HCT116 (cell line): ENCODE measurements around the gene NALCN.

Experiments used
- EZH2 ChIP-seq: fragments of 200-600 bp; sonication (generic); IDR thresholded peaks from 2 replicates; pipeline ENCODE4 v1.6.1; 2017; ENCODE audit warnings: antibody characterized with exemption, mixed run types
- POLR2A ChIP-seq: IDR thresholded peaks from 2 replicates; pipeline ENCODE4 v1.7.0; 2011; ENCODE audit warnings: borderline replicate concordance; ENCODE audit not compliant: insufficient read depth, insufficient read length; ENCODE audit errors: extremely low read depth
- POLR2AphosphoS5 ChIP-seq: IDR thresholded peaks from 2 replicates; pipeline ENCODE4 v1.6.1; 2011; ENCODE audit warnings: mild to moderate bottlenecking, low read depth, low read length, moderate library complexity
- SIN3A ChIP-seq: IDR thresholded peaks from 2 replicates; pipeline ENCODE4 v1.6.1; 2012; ENCODE audit warnings: low read depth
- YY1 ChIP-seq: IDR thresholded peaks from 2 replicates; pipeline ENCODE4 v1.6.1; 2011; ENCODE audit warnings: low read length, low read depth, moderate library complexity, mild to moderate bottlenecking; ENCODE audit not compliant: insufficient replicate concordance; ENCODE audit errors: extremely low read depth
- ZNF274 ChIP-seq: fragments of 200-500 bp; sonication (Bioruptor generic); IDR thresholded peaks from 2 replicates; pipeline ENCODE4 v1.6.1; 2014; ENCODE audit warnings: mild to moderate bottlenecking, low read depth, low read length, inconsistent platforms
- TF ChIP-seq, protein P1 (sequence below): IDR thresholded peaks from 2 replicates; pipeline ENCODE4 v1.6.1; 2012
- TF ChIP-seq, protein P2 (sequence below), 3 experiments: fragments of 200-600 bp in 1 of 3; sonication (generic) in 1 of 3; IDR thresholded peaks in 2 of 3; conservative IDR thresholded peaks in 1 of 3; 2 replicates each; pipeline ENCODE4 v1.5.1; 2012 to 2017; ENCODE audit warnings: low read depth in 2 of 3, low read length in 2 of 3, antibody characterized with exemption in 1 of 3, borderline replicate concordance in 1 of 3, control low read depth in 1 of 3, mild to moderate bottlenecking in 1 of 3, mixed read lengths in 1 of 3, mixed run types in 1 of 3, moderate library complexity in 1 of 3; ENCODE audit not compliant: insufficient read depth in 1 of 3
- TF ChIP-seq, protein P3 (sequence below): IDR thresholded peaks from 2 replicates; pipeline ENCODE4 v1.6.1; 2012; ENCODE audit warnings: low read depth

- TF ChIP-seq, protein P1, sequence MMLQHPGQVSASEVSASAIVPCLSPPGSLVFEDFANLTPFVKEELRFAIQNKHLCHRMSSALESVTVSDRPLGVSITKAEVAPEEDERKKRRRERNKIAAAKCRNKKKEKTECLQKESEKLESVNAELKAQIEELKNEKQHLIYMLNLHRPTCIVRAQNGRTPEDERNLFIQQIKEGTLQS, result no peak
- no peak for TF ChIP-seq YY1
- TF ChIP-seq, protein P2, sequence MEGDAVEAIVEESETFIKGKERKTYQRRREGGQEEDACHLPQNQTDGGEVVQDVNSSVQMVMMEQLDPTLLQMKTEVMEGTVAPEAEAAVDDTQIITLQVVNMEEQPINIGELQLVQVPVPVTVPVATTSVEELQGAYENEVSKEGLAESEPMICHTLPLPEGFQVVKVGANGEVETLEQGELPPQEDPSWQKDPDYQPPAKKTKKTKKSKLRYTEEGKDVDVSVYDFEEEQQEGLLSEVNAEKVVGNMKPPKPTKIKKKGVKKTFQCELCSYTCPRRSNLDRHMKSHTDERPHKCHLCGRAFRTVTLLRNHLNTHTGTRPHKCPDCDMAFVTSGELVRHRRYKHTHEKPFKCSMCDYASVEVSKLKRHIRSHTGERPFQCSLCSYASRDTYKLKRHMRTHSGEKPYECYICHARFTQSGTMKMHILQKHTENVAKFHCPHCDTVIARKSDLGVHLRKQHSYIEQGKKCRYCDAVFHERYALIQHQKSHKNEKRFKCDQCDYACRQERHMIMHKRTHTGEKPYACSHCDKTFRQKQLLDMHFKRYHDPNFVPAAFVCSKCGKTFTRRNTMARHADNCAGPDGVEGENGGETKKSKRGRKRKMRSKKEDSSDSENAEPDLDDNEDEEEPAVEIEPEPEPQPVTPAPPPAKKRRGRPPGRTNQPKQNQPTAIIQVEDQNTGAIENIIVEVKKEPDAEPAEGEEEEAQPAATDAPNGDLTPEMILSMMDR (IDR thresholded peaks at IDR 0.05 in 2 of 3, conservative IDR thresholded peaks at IDR 0.05 in 1 of 3; ENCODE audit: borderline replicate concordance in 1 of 3, insufficient read depth in 1 of 3, low read depth in 2 of 3, low read length in 2 of 3), result no peak
- TF ChIP-seq POLR2A, result no peak
- TF ChIP-seq ZNF274, result no peak
- TF ChIP-seq, protein P3, sequence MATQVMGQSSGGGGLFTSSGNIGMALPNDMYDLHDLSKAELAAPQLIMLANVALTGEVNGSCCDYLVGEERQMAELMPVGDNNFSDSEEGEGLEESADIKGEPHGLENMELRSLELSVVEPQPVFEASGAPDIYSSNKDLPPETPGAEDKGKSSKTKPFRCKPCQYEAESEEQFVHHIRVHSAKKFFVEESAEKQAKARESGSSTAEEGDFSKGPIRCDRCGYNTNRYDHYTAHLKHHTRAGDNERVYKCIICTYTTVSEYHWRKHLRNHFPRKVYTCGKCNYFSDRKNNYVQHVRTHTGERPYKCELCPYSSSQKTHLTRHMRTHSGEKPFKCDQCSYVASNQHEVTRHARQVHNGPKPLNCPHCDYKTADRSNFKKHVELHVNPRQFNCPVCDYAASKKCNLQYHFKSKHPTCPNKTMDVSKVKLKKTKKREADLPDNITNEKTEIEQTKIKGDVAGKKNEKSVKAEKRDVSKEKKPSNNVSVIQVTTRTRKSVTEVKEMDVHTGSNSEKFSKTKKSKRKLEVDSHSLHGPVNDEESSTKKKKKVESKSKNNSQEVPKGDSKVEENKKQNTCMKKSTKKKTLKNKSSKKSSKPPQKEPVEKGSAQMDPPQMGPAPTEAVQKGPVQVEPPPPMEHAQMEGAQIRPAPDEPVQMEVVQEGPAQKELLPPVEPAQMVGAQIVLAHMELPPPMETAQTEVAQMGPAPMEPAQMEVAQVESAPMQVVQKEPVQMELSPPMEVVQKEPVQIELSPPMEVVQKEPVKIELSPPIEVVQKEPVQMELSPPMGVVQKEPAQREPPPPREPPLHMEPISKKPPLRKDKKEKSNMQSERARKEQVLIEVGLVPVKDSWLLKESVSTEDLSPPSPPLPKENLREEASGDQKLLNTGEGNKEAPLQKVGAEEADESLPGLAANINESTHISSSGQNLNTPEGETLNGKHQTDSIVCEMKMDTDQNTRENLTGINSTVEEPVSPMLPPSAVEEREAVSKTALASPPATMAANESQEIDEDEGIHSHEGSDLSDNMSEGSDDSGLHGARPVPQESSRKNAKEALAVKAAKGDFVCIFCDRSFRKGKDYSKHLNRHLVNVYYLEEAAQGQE, result no peak
- TF ChIP-seq SIN3A, result no peak
- TF ChIP-seq POLR2AphosphoS5, result no peak
- TF ChIP-seq EZH2, result no peak
Measured at GRCh38 chr13:101248739-101249514, 167.4 kb downstream of the NALCN start.
